Activated naive CD8-positive, alpha-beta T cell treated with anti-CD3 and anti-CD28 coated beads, Interleukin-2, amount 10 ng/mL, durations not matched to agents 7 days and 5 days (primary cell): ENCODE results near the gene SLC26A9. TPM values are rescaled to one million over a fixed set of nuclear protein-coding genes. Genes with fewer than 3 reads are reported as not detected.
A peak's percentile ranks its signal among the peaks of the same experiment; 100 is the strongest.

Experiments used
- ATAC-seq: fragments of 150-1000 bp; cut with Tn5 transposase; one replicate; pipeline ENCODE4 v1.10.0; 2021; ENCODE audit warnings: low read depth, moderate library complexity
- POLR2A ChIA-PET: fragments of 350-600 bp; sonication (Branson Sonifier 250); formaldehyde crosslinking; loops from one replicate; lab custom pipeline; 2021; ENCODE audit warnings: antibody characterized with exemption; lab: Charles Lee
- DNase-seq: peaks from one replicate; pipeline ENCODE4 v3.0.0; 2021
- H3K27ac Mint-ChIP-seq: one replicate; pipeline ENCODE4 v1.8.0; 2022; ENCODE audit warnings: mild to moderate bottlenecking, mixed read lengths
- H3K27me3 Mint-ChIP-seq: one replicate; pipeline ENCODE4 v1.8.0; 2022; ENCODE audit warnings: mild to moderate bottlenecking, moderate library complexity, mixed read lengths
- H3K36me3 Mint-ChIP-seq: one replicate; pipeline ENCODE4 v1.8.0; 2021; ENCODE audit warnings: mild to moderate bottlenecking, mixed read lengths
- H3K4me1 Mint-ChIP-seq: one replicate; pipeline ENCODE4 v1.8.0; 2021; ENCODE audit warnings: mixed read lengths
- H3K4me3 Mint-ChIP-seq: one replicate; pipeline ENCODE4 v1.8.0; 2022; ENCODE audit warnings: mild to moderate bottlenecking, moderate library complexity, mixed read lengths
- H3K9me3 Mint-ChIP-seq: one replicate; pipeline ENCODE4 v1.8.0; 2021; ENCODE audit warnings: mixed read lengths
- total RNA-seq, 2 experiments: library from RNA; stranded (reverse); gene quantifications; one replicate each; pipeline ENCODE4 v1.2.3, GENCODE V29; 2021

Gene SLC26A9
- total RNA-seq, 2 experiments from 2014 or later, result not detected

- ATAC-seq (no peak), DNase-seq (no peak)
- POLR2A ChIA-PET, result no interaction called here
- H3K4me1 Mint-ChIP-seq, result peaks cover 2% of the 10 kb centered on the region
- H3K27me3 Mint-ChIP-seq, result peaks cover 5% of the 10 kb centered on the region
- H3K27ac Mint-ChIP-seq, result no peak overlapping the region
- no peaks in the 10 kb centered on the region for H3K36me3 Mint-ChIP-seq
- no peak overlapping the region for H3K4me3 Mint-ChIP-seq
- H3K9me3 Mint-ChIP-seq, result no peaks in the 10 kb centered on the region
Measured at GRCh38 chr1:205922806-205923205, 20.4 kb downstream of the SLC26A9 start.

- Mint-ChIP-seq H3K27ac (no peak overlapping the region), H3K36me3 (no peaks in the 10 kb centered on the region)
- POLR2A ChIA-PET, result no interaction called here
Measured at GRCh38 chr1:205922314-205922713, 20.9 kb downstream of the SLC26A9 start.

GRCh38 chr1:205921570-205921909 is 21.7 kb downstream of the SLC26A9 start:
- DNase-seq, result no peak
- no peaks in the 10 kb centered on the region for H3K9me3 Mint-ChIP-seq
- no peak for ATAC-seq
- no peaks in the 10 kb centered on the region for H3K4me1 Mint-ChIP-seq
- no peaks in the 10 kb centered on the region for H3K36me3 Mint-ChIP-seq
- no peak overlapping the region for H3K4me3 Mint-ChIP-seq
- H3K27ac Mint-ChIP-seq, result no peak overlapping the region
- POLR2A ChIA-PET, result no interaction called here
- peaks cover 10% of the 10 kb centered on the region for H3K27me3 Mint-ChIP-seq

More at GRCh38 chr1:205922314-205922713, 20.9 kb downstream of the SLC26A9 start:
- peaks cover 2% of the 10 kb centered on the region for H3K4me1 Mint-ChIP-seq
- ATAC-seq (no peak), DNase-seq (no peak)
- H3K27me3 Mint-ChIP-seq, result peaks cover 8% of the 10 kb centered on the region
- no peaks in the 10 kb centered on the region for H3K9me3 Mint-ChIP-seq
- H3K4me3 Mint-ChIP-seq, result no peak overlapping the region

- no peak overlapping the region for H3K27ac Mint-ChIP-seq
- POLR2A ChIA-PET, result no interaction called here
- DNase-seq, result no peak
Measured at GRCh38 chr1:205920861-205921569, 22.2 kb downstream of the SLC26A9 start.

GRCh38 chr1:205920159-205920558 is 23.1 kb downstream of the SLC26A9 start:
- DNase-seq (no peak), ATAC-seq (no peak)
- Mint-ChIP-seq H3K4me3 (no peak overlapping the region), H3K27me3 (peaks cover 10% of the 10 kb centered on the region), H3K4me1 (peaks cover 1% of the 10 kb centered on the region), H3K9me3 (no peaks in the 10 kb centered on the region), H3K27ac (no peak overlapping the region), H3K36me3 (no peaks in the 10 kb centered on the region)
- POLR2A ChIA-PET, result no interaction called here

More at GRCh38 chr1:205920861-205921569, 22.2 kb downstream of the SLC26A9 start:
- Mint-ChIP-seq H3K4me1 (no peaks in the 10 kb centered on the region), H3K36me3 (no peaks in the 10 kb centered on the region), H3K27me3 (peaks cover 10% of the 10 kb centered on the region), H3K9me3 (no peaks in the 10 kb centered on the region), H3K4me3 (no peak overlapping the region)
- no peak for ATAC-seq

- no peak overlapping the region for H3K27ac Mint-ChIP-seq
- H3K9me3 Mint-ChIP-seq, result no peaks in the 10 kb centered on the region
- DNase-seq, result peak; percentile 70
- peaks cover 1% of the 10 kb centered on the region for H3K4me1 Mint-ChIP-seq
- peaks cover 10% of the 10 kb centered on the region for H3K27me3 Mint-ChIP-seq
- H3K36me3 Mint-ChIP-seq, result no peaks in the 10 kb centered on the region
- POLR2A ChIA-PET, result no interaction called here
- peak; percentile 74 for ATAC-seq
- H3K4me3 Mint-ChIP-seq, result no peak overlapping the region
Measured at GRCh38 chr1:205918955-205919746, 24.1 kb downstream of the SLC26A9 start.

- DNase-seq (no peak), ATAC-seq (no peak)
- H3K27me3 Mint-ChIP-seq, result peaks cover 12% of the 10 kb centered on the region
- no peaks in the 10 kb centered on the region for H3K9me3 Mint-ChIP-seq
- H3K27ac Mint-ChIP-seq, result no peak overlapping the region
- H3K4me3 Mint-ChIP-seq, result no peak overlapping the region
- no peaks in the 10 kb centered on the region for H3K36me3 Mint-ChIP-seq
- POLR2A ChIA-PET, result no interaction called here
- H3K4me1 Mint-ChIP-seq, result peaks cover 1% of the 10 kb centered on the region
Measured at GRCh38 chr1:205917466-205918238, 25.6 kb downstream of the SLC26A9 start.

- H3K4me3 Mint-ChIP-seq, result no peak overlapping the region
- H3K9me3 Mint-ChIP-seq, result no peaks in the 10 kb centered on the region
- POLR2A ChIA-PET, result no interaction called here
- no peak overlapping the region for H3K27ac Mint-ChIP-seq
- H3K27me3 Mint-ChIP-seq, result peaks cover 15% of the 10 kb centered on the region
- no peaks in the 10 kb centered on the region for H3K36me3 Mint-ChIP-seq
- ATAC-seq (no peak), DNase-seq (no peak)
- H3K4me1 Mint-ChIP-seq, result peaks cover 1% of the 10 kb centered on the region
Measured at GRCh38 chr1:205916541-205916940, 26.7 kb downstream of the SLC26A9 start.

- no peak overlapping the region for H3K27ac Mint-ChIP-seq
- peaks cover 15% of the 10 kb centered on the region for H3K27me3 Mint-ChIP-seq
- ATAC-seq (no peak), DNase-seq (no peak)
- peaks cover 1% of the 10 kb centered on the region for H3K4me1 Mint-ChIP-seq
- H3K36me3 Mint-ChIP-seq, result no peaks in the 10 kb centered on the region
- no peaks in the 10 kb centered on the region for H3K9me3 Mint-ChIP-seq
- no peak overlapping the region for H3K4me3 Mint-ChIP-seq
- POLR2A ChIA-PET, result interaction anchor here (0.6 kb wide), 1 partner anchor 94 kb away, joined by 3 read pairs; no protein-coding TSS in a partner anchor
Measured at GRCh38 chr1:205915354-205915990, 27.8 kb downstream of the SLC26A9 start.

- DNase-seq (no peak), ATAC-seq (no peak)
- Mint-ChIP-seq H3K4me3 (no peak overlapping the region), H3K27me3 (peaks cover 12% of the 10 kb centered on the region), H3K27ac (no peak overlapping the region), H3K36me3 (no peaks in the 10 kb centered on the region), H3K9me3 (no peaks in the 10 kb centered on the region), H3K4me1 (peaks cover 1% of the 10 kb centered on the region)
- POLR2A ChIA-PET, result no interaction called here
Measured at GRCh38 chr1:205914730-205915129, 28.5 kb downstream of the SLC26A9 start.

- H3K36me3 Mint-ChIP-seq, result no peaks in the 10 kb centered on the region
- H3K27me3 Mint-ChIP-seq, result peaks cover 16% of the 10 kb centered on the region
- POLR2A ChIA-PET, result no interaction called here
- peaks cover 1% of the 10 kb centered on the region for H3K4me1 Mint-ChIP-seq
- DNase-seq (no peak), ATAC-seq (no peak)
- no peak overlapping the region for H3K27ac Mint-ChIP-seq
- H3K9me3 Mint-ChIP-seq, result no peaks in the 10 kb centered on the region
- H3K4me3 Mint-ChIP-seq, result no peak overlapping the region
Measured at GRCh38 chr1:205914155-205914507, 29.1 kb downstream of the SLC26A9 start.

- H3K9me3 Mint-ChIP-seq, result no peaks in the 10 kb centered on the region
Measured at GRCh38 chr1:205913451-205914154, 29.7 kb downstream of the SLC26A9 start.

More at GRCh38 chr1:205913451-205914154, 29.7 kb downstream of the SLC26A9 start:
- no peak overlapping the region for H3K4me3 Mint-ChIP-seq
- peaks cover 1% of the 10 kb centered on the region for H3K4me1 Mint-ChIP-seq
- no peak overlapping the region for H3K27ac Mint-ChIP-seq
- DNase-seq (no peak), ATAC-seq (no peak)
- peaks cover 19% of the 10 kb centered on the region for H3K27me3 Mint-ChIP-seq
- POLR2A ChIA-PET, result no interaction called here
- H3K36me3 Mint-ChIP-seq, result no peaks in the 10 kb centered on the region
